Right ventricle myocardium inferior (tissue), 1 donor: Measurements from ENCODE around the gene PIEZO1. TPM values are rescaled to one million over a fixed set of nuclear protein-coding genes. Genes with fewer than 3 reads are reported as not detected.
"Not testable (repeated sequence)": the region's sequence is repeated elsewhere in the genome, so short reads cannot be mapped to it uniquely, and the experiment has no call there.

Experiments
- ATAC-seq: fragments of 200-7000 bp; cut with Tn5 transposase; one replicate; pipeline ENCODE4 v1.9.1; 2020; ENCODE audit warnings: mild to moderate bottlenecking, moderate library complexity
- DNase-seq: peaks from one replicate; pipeline ENCODE4 v3.0.0; 2021; ENCODE audit errors: missing footprints
- intact Hi-C: fragments of 100-400 bp; cut with DNase I; formaldehyde crosslinking; loops from one replicate; pipeline ENCODE4 v1.11.0; 2022
- microRNA-seq: library from miRNA; unstranded; fragments of <30 nt; microRNA quantifications from one replicate; pipeline ENCODE4 v1.2.0, GENCODE V29; 2020
- total RNA-seq: library from RNA; stranded (reverse); fragmentation: NEBNext Ultra II Directional; extraction: Animal tissue kit (Norgen Biotek cat#: 25700); gene quantifications from one replicate; pipeline ENCODE4 v1.2.1, GENCODE V29; 2021
- donor health status: DM: no; HTN: yes; CAD: no; lungs with severe emphysema.

Gene PIEZO1
- total RNA-seq, 1 donor from 2014 or later: 18.1 TPM

- ATAC-seq: no peak
- no peak for DNase-seq
These were observed 107.3 kb downstream of the PIEZO1 start for GRCh38 chr16:88677721-88678120.

GRCh38 chr16:88676502-88677242 lies 108.3 kb downstream of the PIEZO1 start:
- DNase-seq (no peak), ATAC-seq (no peak)
- intact Hi-C loops: no loop called here

More at GRCh38 chr16:88677721-88678120, 107.3 kb downstream of the PIEZO1 start:
- intact Hi-C loops: no loop called here

GRCh38 chr16:88673716-88674379 lies 111.2 kb downstream of the PIEZO1 start:
- DNase-seq (no peak), ATAC-seq (peak; percentile 88)
- intact Hi-C loops: no loop called here

GRCh38 chr16:88672776-88673175 lies 112.2 kb downstream of the PIEZO1 start:
- intact Hi-C loops: no loop called here
- DNase-seq: no peak
- ATAC-seq: peak; percentile 21

- intact Hi-C loops: no loop called here
- ATAC-seq (no peak), DNase-seq (no peak)
These were observed 113.2 kb downstream of the PIEZO1 start for GRCh38 chr16:88671806-88672205.

- ATAC-seq: no peak
- intact Hi-C loops: no loop called here
- DNase-seq: no peak
These were observed 115.0 kb downstream of the PIEZO1 start for GRCh38 chr16:88669980-88670379.

GRCh38 chr16:88669493-88669892 lies 115.5 kb downstream of the PIEZO1 start:
- DNase-seq, ATAC-seq, intact Hi-C loops: not testable (repeated sequence)

- ATAC-seq (no peak), DNase-seq (no peak)
- intact Hi-C loops: no loop called here
These were observed 117.6 kb downstream of the PIEZO1 start for GRCh38 chr16:88667461-88667860.

GRCh38 chr16:88665570-88665969 lies 119.5 kb downstream of the PIEZO1 start:
- DNase-seq (no peak), ATAC-seq (no peak)
- intact Hi-C loops: no loop called here

Small RNA genes lying within 50 kb of the gene (microRNA-seq; reads per million reads assigned to microRNA genes)
- gene MIR4722: not detected

Other genes starting within 250 kb of the PIEZO1 start
- 23.9 TPM for gene ZC3H18, start 214.8 kb downstream of the PIEZO1 start, total RNA-seq
- gene IL17C, start 146.6 kb downstream of the PIEZO1 start, total RNA-seq: not detected
- 63.7 TPM for gene CYBA, start 134.2 kb downstream of the PIEZO1 start, total RNA-seq
- gene MVD, start 122.1 kb downstream of the PIEZO1 start, total RNA-seq: 24.0 TPM
- 2.9 TPM for gene SNAI3, start 98.7 kb downstream of the PIEZO1 start, total RNA-seq
- gene RNF166, start 78.8 kb downstream of the PIEZO1 start, total RNA-seq: 17.0 TPM
- gene CTU2, start 78.7 kb downstream of the PIEZO1 start, total RNA-seq: 13.1 TPM
- 0.65 TPM for gene CDT1, start 18.6 kb upstream of the PIEZO1 start, total RNA-seq
- 45.3 TPM for gene APRT, start 26.7 kb upstream of the PIEZO1 start, total RNA-seq
- gene GALNS, start 71.7 kb upstream of the PIEZO1 start, total RNA-seq: 15.8 TPM
- gene TRAPPC2L, start 71.9 kb upstream of the PIEZO1 start, total RNA-seq: 58.7 TPM
- gene PABPN1L, start 81.4 kb upstream of the PIEZO1 start, total RNA-seq: not detected
- gene CBFA2T3, start 192.0 kb upstream of the PIEZO1 start, total RNA-seq: 11.1 TPM